Subcutaneous abdominal adipose tissue (tissue), 5 donors: Measurements from ENCODE around the gene HDAC9.

Experiments
- H3K27ac ChIP-seq: one replicate; pipeline ENCODE4 v1.7.0; 2013; ENCODE audit warnings: low read depth, mild to moderate bottlenecking, inconsistent platforms, low read length, moderate library complexity
- H3K27me3 ChIP-seq, 5 donors: one replicate each; pipeline ENCODE4 v1.7.0; 2013; ENCODE audit warnings: low read length in 5 of 5, inconsistent platforms in 1 of 5; ENCODE audit not compliant: control insufficient read depth in 5 of 5, insufficient read depth in 4 of 5
- H3K36me3 ChIP-seq, 5 donors: one replicate each; pipeline ENCODE4 v1.7.0; 2013; ENCODE audit warnings: low read length in 5 of 5; ENCODE audit not compliant: control insufficient read depth in 5 of 5, insufficient read depth in 5 of 5
- H3K4me1 ChIP-seq, 5 donors: one replicate each; pipeline ENCODE4 v1.7.0; 2013; ENCODE audit warnings: low read length in 5 of 5, mild to moderate bottlenecking in 3 of 5, moderate library complexity in 1 of 5; ENCODE audit not compliant: control insufficient read depth in 5 of 5, insufficient read depth in 5 of 5
- H3K4me3 ChIP-seq, 5 donors: one replicate each; pipeline ENCODE4 v1.7.0; 2013; ENCODE audit warnings: low read length in 5 of 5, low read depth in 1 of 5
- H3K9ac ChIP-seq, 5 donors: one replicate each; pipeline ENCODE4 v1.7.0; 2013; ENCODE audit warnings: low read length in 5 of 5, mild to moderate bottlenecking in 4 of 5, moderate library complexity in 3 of 5
- H3K9me3 ChIP-seq, 5 donors: one replicate each; pipeline ENCODE4 v1.7.0; 2013; ENCODE audit warnings: low read length in 5 of 5; ENCODE audit not compliant: control insufficient read depth in 5 of 5
- donor health status: healthy.
- donor health status: healthy.
- donor health status: healthy.
- donor health status: healthy.
- donor health status: healthy.

The HDAC9 gene

GRCh38 chr7:18694911-18695310 is 199.4 kb downstream of the HDAC9 start:
- no peaks in the 10 kb centered on the region for H3K36me3 ChIP-seq
- H3K4me1 ChIP-seq = peaks cover 0 to 6% (median 0%) of the 10 kb centered on the region in 5 donors
- no peaks in the 10 kb centered on the region for H3K27me3 ChIP-seq
- H3K27ac ChIP-seq = no peak overlapping the region
- H3K9me3 ChIP-seq = no peaks in the 10 kb centered on the region
- no peak overlapping the region for H3K9ac ChIP-seq
- no peak overlapping the region for H3K4me3 ChIP-seq

- no peak overlapping the region for H3K9ac ChIP-seq
- H3K27me3 ChIP-seq = no peaks in the 10 kb centered on the region
- no peaks in the 10 kb centered on the region for H3K36me3 ChIP-seq
- peaks cover 0 to 6% (median 0%) of the 10 kb centered on the region in 5 donors for H3K4me1 ChIP-seq
- H3K4me3 ChIP-seq = no peak overlapping the region
- no peak overlapping the region for H3K27ac ChIP-seq
- H3K9me3 ChIP-seq = no peaks in the 10 kb centered on the region
These were observed 202.7 kb downstream of the HDAC9 start for GRCh38 chr7:18698258-18698734.

GRCh38 chr7:18700147-18700546 is 204.6 kb downstream of the HDAC9 start:
- H3K27ac ChIP-seq = no peak overlapping the region
- H3K27me3 ChIP-seq = no peaks in the 10 kb centered on the region
- H3K4me3 ChIP-seq = no peak overlapping the region
- no peaks in the 10 kb centered on the region for H3K9me3 ChIP-seq
- no peaks in the 10 kb centered on the region for H3K36me3 ChIP-seq
- H3K9ac ChIP-seq = no peak overlapping the region
- H3K4me1 ChIP-seq = no peaks in the 10 kb centered on the region

- Histone ChIP-seq H3K36me3 (no peaks in the 10 kb centered on the region), H3K27ac (no peak overlapping the region), H3K4me3 (no peak overlapping the region), H3K27me3 (no peaks in the 10 kb centered on the region), H3K9ac (no peak overlapping the region), H3K9me3 (no peaks in the 10 kb centered on the region), H3K4me1 (no peaks in the 10 kb centered on the region)
These were observed 206.7 kb downstream of the HDAC9 start for GRCh38 chr7:18702071-18702829.

- no peaks in the 10 kb centered on the region for H3K36me3 ChIP-seq
- no peaks in the 10 kb centered on the region for H3K27me3 ChIP-seq
- no peaks in the 10 kb centered on the region for H3K9me3 ChIP-seq
- H3K27ac ChIP-seq = no peak overlapping the region
- no peak overlapping the region for H3K4me3 ChIP-seq
- no peak overlapping the region for H3K9ac ChIP-seq
- H3K4me1 ChIP-seq = no peaks in the 10 kb centered on the region
These were observed 208.1 kb downstream of the HDAC9 start for GRCh38 chr7:18703685-18704084.

GRCh38 chr7:18706670-18707069 is 211.1 kb downstream of the HDAC9 start:
- Histone ChIP-seq H3K27me3 (no peaks in the 10 kb centered on the region), H3K4me3 (no peak overlapping the region), H3K4me1 (no peaks in the 10 kb centered on the region), H3K36me3 (no peaks in the 10 kb centered on the region), H3K27ac (no peak overlapping the region), H3K9me3 (no peaks in the 10 kb centered on the region), H3K9ac (no peak overlapping the region)

- H3K27ac ChIP-seq = no peak overlapping the region
- H3K4me3 ChIP-seq = no peak overlapping the region
- H3K9me3 ChIP-seq = no peaks in the 10 kb centered on the region
- H3K36me3 ChIP-seq = no peaks in the 10 kb centered on the region
- H3K27me3 ChIP-seq = no peaks in the 10 kb centered on the region
- H3K9ac ChIP-seq = no peak overlapping the region
- no peaks in the 10 kb centered on the region for H3K4me1 ChIP-seq
These were observed 212.7 kb downstream of the HDAC9 start for GRCh38 chr7:18708204-18708603.

GRCh38 chr7:18715988-18716387 is 220.4 kb downstream of the HDAC9 start:
- H3K4me3 ChIP-seq = no peak overlapping the region
- H3K9ac ChIP-seq = no peak overlapping the region
- no peaks in the 10 kb centered on the region for H3K9me3 ChIP-seq
- no peaks in the 10 kb centered on the region for H3K36me3 ChIP-seq
- no peaks in the 10 kb centered on the region for H3K27me3 ChIP-seq
- no peak overlapping the region for H3K27ac ChIP-seq
- H3K4me1 ChIP-seq = no peaks in the 10 kb centered on the region

GRCh38 chr7:18721429-18721828 is 225.9 kb downstream of the HDAC9 start:
- Histone ChIP-seq H3K4me1 (no peaks in the 10 kb centered on the region), H3K9me3 (no peaks in the 10 kb centered on the region), H3K9ac (no peak overlapping the region), H3K4me3 (no peak overlapping the region), H3K27me3 (no peaks in the 10 kb centered on the region), H3K27ac (no peak overlapping the region), H3K36me3 (no peaks in the 10 kb centered on the region)

- no peaks in the 10 kb centered on the region for H3K27me3 ChIP-seq
- H3K9me3 ChIP-seq = no peaks in the 10 kb centered on the region
- no peak overlapping the region for H3K9ac ChIP-seq
- H3K4me3 ChIP-seq = no peak overlapping the region
- no peaks in the 10 kb centered on the region for H3K4me1 ChIP-seq
- no peaks in the 10 kb centered on the region for H3K36me3 ChIP-seq
- no peak overlapping the region for H3K27ac ChIP-seq
These were observed 228.8 kb downstream of the HDAC9 start for GRCh38 chr7:18724318-18724717.
